ENCODE measurements around the gene KIF26B.

KIF26B gene

GRCh38 chr1:245480393-245481120 is 325.8 kb downstream of the KIF26B start:
- DNase-seq = no peak

- DNase-seq = no peak
These were observed 326.5 kb downstream of the KIF26B start for GRCh38 chr1:245481261-245481660.

GRCh38 chr1:245483247-245483646 is 328.5 kb downstream of the KIF26B start:
- DNase-seq = no peak

GRCh38 chr1:245484176-245484575 is 329.4 kb downstream of the KIF26B start:
- no peak for DNase-seq

- peak; percentile 5 for DNase-seq
These were observed 331.2 kb downstream of the KIF26B start for GRCh38 chr1:245485996-245486395.

GRCh38 chr1:245486775-245487470 is 332.1 kb downstream of the KIF26B start:
- DNase-seq = no peak

- DNase-seq = no peak
These were observed 333.8 kb downstream of the KIF26B start for GRCh38 chr1:245488346-245489129.

GRCh38 chr1:245489838-245490237 is 335.1 kb downstream of the KIF26B start:
- DNase-seq = no peak

- DNase-seq = peak; percentile 46
These were observed 338.2 kb downstream of the KIF26B start for GRCh38 chr1:245493029-245493428.

- no peak for DNase-seq
These were observed 340.9 kb downstream of the KIF26B start for GRCh38 chr1:245495681-245496080.

- peak; percentile 17 for DNase-seq
These were observed 345.8 kb downstream of the KIF26B start for GRCh38 chr1:245500546-245500945.

GRCh38 chr1:245501633-245502032 is 346.8 kb downstream of the KIF26B start:
- peak; percentile 3 for DNase-seq

GRCh38 chr1:245503548-245503947 is 348.8 kb downstream of the KIF26B start:
- no peak for DNase-seq

- no peak for DNase-seq
These were observed 355.4 kb downstream of the KIF26B start for GRCh38 chr1:245510144-245510543.

- DNase-seq = no peak
These were observed 357.6 kb downstream of the KIF26B start for GRCh38 chr1:245512181-245512888.

- peak; percentile 47 for DNase-seq
These were observed 358.3 kb downstream of the KIF26B start for GRCh38 chr1:245512980-245513578.

GRCh38 chr1:245516284-245516759 is 361.5 kb downstream of the KIF26B start:
- peak; percentile 25 for DNase-seq

- DNase-seq = no peak
These were observed 365.8 kb downstream of the KIF26B start for GRCh38 chr1:245520611-245521010.

- DNase-seq = no peak
These were observed 371.4 kb downstream of the KIF26B start for GRCh38 chr1:245526141-245526540.

GRCh38 chr1:245528258-245528635 is 373.5 kb downstream of the KIF26B start:
- no peak for DNase-seq

GRCh38 chr1:245530937-245531336 is 376.2 kb downstream of the KIF26B start:
- no peak for DNase-seq

- DNase-seq = no peak
These were observed 383.2 kb downstream of the KIF26B start for GRCh38 chr1:245537992-245538391.
